ENCODE results near the gene PTPRN2.

PTPRN2 gene

DNA sequence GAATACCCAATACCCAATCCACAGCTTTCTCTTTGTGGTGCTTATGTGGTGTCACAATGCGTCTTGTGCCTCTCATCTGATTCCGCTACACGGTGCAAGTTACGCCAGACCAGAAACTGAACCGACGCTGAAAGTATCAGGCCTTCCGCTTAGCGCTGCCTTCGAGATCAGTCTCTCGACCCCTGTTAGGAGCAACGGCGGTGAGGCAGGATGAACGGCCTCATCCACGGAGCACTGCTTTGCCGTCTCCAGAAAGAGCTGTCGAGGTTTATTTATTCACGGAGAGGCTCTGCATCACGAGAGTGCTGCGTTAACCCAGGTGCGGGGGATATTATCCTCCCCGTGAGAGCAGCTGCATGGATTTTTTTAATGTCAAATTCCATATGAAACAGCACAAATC is 786.5 kb downstream of the PTPRN2 start:
- TF ChIP-seq, protein P1, sequence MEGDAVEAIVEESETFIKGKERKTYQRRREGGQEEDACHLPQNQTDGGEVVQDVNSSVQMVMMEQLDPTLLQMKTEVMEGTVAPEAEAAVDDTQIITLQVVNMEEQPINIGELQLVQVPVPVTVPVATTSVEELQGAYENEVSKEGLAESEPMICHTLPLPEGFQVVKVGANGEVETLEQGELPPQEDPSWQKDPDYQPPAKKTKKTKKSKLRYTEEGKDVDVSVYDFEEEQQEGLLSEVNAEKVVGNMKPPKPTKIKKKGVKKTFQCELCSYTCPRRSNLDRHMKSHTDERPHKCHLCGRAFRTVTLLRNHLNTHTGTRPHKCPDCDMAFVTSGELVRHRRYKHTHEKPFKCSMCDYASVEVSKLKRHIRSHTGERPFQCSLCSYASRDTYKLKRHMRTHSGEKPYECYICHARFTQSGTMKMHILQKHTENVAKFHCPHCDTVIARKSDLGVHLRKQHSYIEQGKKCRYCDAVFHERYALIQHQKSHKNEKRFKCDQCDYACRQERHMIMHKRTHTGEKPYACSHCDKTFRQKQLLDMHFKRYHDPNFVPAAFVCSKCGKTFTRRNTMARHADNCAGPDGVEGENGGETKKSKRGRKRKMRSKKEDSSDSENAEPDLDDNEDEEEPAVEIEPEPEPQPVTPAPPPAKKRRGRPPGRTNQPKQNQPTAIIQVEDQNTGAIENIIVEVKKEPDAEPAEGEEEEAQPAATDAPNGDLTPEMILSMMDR (IDR thresholded peaks at IDR 0.05) = no peak
- no peak for TF ChIP-seq ZFX (IDR thresholded peaks at IDR 0.05; ENCODE audit: borderline replicate concordance)
- H3K27ac ChIP-seq = no peak overlapping the region

DNA sequence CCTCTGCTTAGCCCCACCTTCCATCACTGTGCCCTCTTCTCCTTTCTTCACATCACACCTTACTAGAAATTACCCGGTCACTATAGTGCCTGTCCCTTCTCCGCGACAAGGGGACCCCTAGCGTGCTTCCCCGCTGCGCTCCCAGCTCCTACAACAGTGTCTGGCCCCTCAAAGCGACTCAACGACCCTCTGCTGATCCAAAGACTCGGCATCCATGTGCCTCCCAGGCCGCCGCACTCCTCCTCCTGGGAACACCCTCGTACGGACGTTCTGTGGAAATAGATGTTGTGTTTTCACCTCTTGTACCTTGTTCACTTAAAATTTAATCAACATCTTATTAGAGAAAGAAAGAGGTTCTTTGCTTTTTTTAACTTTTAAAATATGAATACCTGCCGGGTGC is 787.3 kb downstream of the PTPRN2 start:
- H3K27ac ChIP-seq = no peak overlapping the region
- TF ChIP-seq ZFX (IDR thresholded peaks at IDR 0.05; ENCODE audit: borderline replicate concordance) = no peak
- TF ChIP-seq, protein P1 (IDR thresholded peaks at IDR 0.05) = no peak

DNA sequence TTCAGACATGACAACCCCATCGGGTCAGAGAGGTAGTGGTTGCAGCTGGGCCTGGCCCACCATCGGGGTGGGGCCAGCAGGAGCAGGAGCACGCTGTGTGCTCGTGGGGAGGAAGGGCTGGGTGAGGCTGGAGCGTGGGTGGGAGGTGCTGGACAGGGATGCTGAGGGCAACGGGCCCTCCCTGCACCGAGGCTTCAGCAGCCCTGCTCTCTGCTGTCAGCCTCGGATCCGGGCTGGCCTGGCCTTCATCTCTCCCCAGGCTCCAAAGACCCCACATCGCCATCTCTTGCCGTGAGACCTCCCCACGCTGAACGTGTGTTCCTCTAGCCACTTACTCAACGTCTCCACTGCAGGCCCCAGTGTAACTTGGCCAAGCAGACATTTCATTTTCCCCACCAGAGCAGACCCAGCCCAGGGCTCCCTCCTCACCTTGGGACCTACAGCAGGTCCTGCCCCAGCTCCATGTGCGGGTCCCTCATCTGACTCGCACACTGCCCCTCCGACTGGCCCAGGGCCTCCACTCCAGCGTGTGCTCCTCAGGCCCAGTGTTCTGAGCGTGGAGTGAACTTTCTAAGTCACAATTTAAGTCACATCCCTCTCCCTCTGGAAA is 788.4 kb downstream of the PTPRN2 start:
- H3K27ac ChIP-seq = no peak overlapping the region
- TF ChIP-seq ZFX (IDR thresholded peaks at IDR 0.05; ENCODE audit: borderline replicate concordance) = no peak
- TF ChIP-seq, protein P1 (IDR thresholded peaks at IDR 0.05) = no peak

DNA sequence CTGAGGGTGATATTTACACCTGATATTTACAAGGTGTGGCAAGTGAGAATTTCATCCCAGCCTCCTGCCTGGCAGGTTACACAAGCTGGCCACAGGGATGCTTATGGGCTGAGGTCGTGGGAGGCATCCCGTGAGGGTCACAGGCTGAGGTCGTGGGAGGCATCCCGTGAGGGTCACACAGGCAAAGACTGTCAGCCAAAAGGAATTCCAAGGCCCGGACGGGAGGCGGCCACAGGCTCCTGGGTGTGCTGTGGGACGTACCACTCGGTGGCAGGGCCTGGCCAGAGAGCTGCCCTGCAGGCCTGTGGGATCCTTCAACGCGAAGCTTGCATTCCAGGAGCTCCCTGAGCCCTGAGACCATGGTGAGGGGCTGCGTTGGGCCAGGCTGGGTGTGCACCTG is 790.3 kb downstream of the PTPRN2 start:
- H3K27ac ChIP-seq = no peak overlapping the region
- TF ChIP-seq, protein P1 (IDR thresholded peaks at IDR 0.05) = no peak
- TF ChIP-seq ZFX (IDR thresholded peaks at IDR 0.05; ENCODE audit: borderline replicate concordance) = no peak

DNA sequence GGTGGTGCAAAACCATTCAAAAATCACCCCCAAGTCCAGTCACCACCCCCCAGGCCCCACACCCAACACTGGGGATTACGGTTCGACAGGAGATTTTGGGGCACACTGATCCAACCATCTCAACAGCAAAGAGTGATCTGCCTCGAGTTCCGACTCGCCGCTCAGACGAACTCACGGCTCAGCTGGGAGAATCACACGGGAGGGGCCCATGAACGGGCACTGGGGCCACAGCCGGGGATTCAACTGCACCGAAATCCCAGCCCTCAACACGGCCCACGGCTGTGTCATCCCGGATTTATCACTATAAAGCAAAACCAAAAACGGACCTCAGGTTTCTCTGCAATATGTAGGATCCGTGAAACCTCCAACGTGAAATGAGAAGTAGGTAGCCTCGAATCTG is 790.8 kb downstream of the PTPRN2 start:
- TF ChIP-seq, protein P1 (IDR thresholded peaks at IDR 0.05) = no peak
- TF ChIP-seq ZFX (IDR thresholded peaks at IDR 0.05; ENCODE audit: borderline replicate concordance) = no peak
- no peak overlapping the region for H3K27ac ChIP-seq

DNA sequence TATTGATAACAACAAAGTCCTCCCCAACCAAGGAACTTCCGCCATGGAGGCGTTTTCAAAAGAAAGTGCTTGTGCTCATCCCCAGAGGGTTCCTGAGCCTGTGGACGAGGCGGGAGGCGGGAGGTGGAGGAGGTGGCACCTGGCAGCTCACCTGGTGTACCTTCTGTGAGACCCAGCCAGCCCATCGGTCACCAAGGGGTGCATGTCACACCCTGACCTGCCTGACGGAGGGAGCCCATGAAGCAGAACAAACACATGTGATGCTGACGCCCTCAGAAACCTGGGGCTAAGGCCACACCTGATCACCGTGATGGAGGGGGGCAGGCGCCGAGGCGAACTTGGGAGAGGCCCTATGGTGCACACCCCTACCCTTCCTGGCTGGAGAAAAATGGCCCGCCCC is 792.0 kb downstream of the PTPRN2 start:
- TF ChIP-seq, protein P1 (IDR thresholded peaks at IDR 0.05) = no peak
- TF ChIP-seq ZFX (IDR thresholded peaks at IDR 0.05; ENCODE audit: borderline replicate concordance) = no peak
- H3K27ac ChIP-seq = no peak overlapping the region

DNA sequence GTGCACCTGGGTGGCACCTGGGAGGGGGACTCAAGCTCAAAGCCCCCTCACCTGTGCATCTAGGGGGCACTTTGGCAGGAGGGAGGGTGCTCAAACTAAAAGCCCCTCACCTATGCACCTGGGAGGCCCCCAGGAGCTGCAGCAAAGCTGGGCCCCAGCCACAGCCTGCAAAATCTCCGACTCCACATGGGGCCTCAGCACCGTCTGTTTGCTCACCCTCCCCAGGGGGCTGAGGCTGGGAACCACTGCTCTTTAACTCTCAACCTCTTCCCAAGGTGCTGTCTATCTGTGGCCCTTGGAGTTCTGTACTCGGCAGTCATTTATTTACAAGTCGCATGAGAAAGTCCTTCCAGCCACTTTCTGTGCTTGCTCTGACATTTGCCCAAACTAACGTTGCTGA is 792.4 kb downstream of the PTPRN2 start:
- TF ChIP-seq, protein P1 (IDR thresholded peaks at IDR 0.05) = no peak
- no peak for TF ChIP-seq ZFX (IDR thresholded peaks at IDR 0.05; ENCODE audit: borderline replicate concordance)

More for the DNA sequence above, 792.4 kb downstream of the PTPRN2 start:
- no peak overlapping the region for H3K27ac ChIP-seq
